H9 (cell line): Measurements from ENCODE around the gene CSRNP3. TPM values are rescaled to one million over a fixed set of nuclear protein-coding genes. Genes with fewer than 3 reads are reported as not detected.

Experiments
- DNase-seq: peaks from one replicate; pipeline ENCODE4 v3.0.0-alpha.2; 2017
- H2AFZ ChIP-seq: one replicate; pipeline ENCODE4 v1.6.1; 2013; ENCODE audit warnings: mild to moderate bottlenecking, low read length, control low read depth, moderate library complexity
- H2AK5ac ChIP-seq: 2 replicates; pipeline ENCODE4 v1.6.1; 2013; ENCODE audit warnings: low read length, control low read depth, mixed read lengths; ENCODE audit not compliant: insufficient read length
- H2BK120ac ChIP-seq: one replicate; pipeline ENCODE4 v1.6.1; 2013; ENCODE audit warnings: low read depth, mild to moderate bottlenecking, low read length, control low read depth, inconsistent platforms; ENCODE audit not compliant: poor library complexity, severe bottlenecking
- H2BK12ac ChIP-seq: 2 replicates; pipeline ENCODE4 v1.6.1; 2013; ENCODE audit warnings: low read length, control low read depth, mixed read lengths, low read depth; ENCODE audit not compliant: insufficient read length
- H2BK15ac ChIP-seq: 2 replicates; pipeline ENCODE4 v1.6.1; 2013; ENCODE audit warnings: low read depth, low read length, control low read depth
- H2BK20ac ChIP-seq: one replicate; pipeline ENCODE4 v1.6.1; 2013; ENCODE audit warnings: low read depth, mild to moderate bottlenecking, low read length, control low read depth, inconsistent platforms; ENCODE audit not compliant: poor library complexity, severe bottlenecking
- H2BK5ac ChIP-seq: 2 replicates; pipeline ENCODE4 v1.6.1; 2013; ENCODE audit warnings: low read length, control low read depth, mixed read lengths; ENCODE audit not compliant: insufficient read length
- H3K14ac ChIP-seq: 2 replicates; pipeline ENCODE4 v1.6.1; 2013; ENCODE audit warnings: low read length, control low read depth; ENCODE audit not compliant: insufficient read depth
- H3K18ac ChIP-seq: 2 replicates; pipeline ENCODE4 v1.6.1; 2013; ENCODE audit warnings: low read depth, mild to moderate bottlenecking, mixed read lengths, low read length, control low read depth; ENCODE audit not compliant: insufficient read length
- H3K23ac ChIP-seq: 2 replicates; pipeline ENCODE4 v1.6.1; 2013; ENCODE audit warnings: low read length, control low read depth, mixed read lengths, low read depth; ENCODE audit not compliant: insufficient read length
- H3K23me2 ChIP-seq: 2 replicates; pipeline ENCODE4 v1.6.1; 2013; ENCODE audit warnings: low read depth, mild to moderate bottlenecking, mixed read lengths, low read length, control low read depth; ENCODE audit not compliant: insufficient read length, poor library complexity, severe bottlenecking
- H3K27ac ChIP-seq: 2 replicates; pipeline ENCODE4 v1.5.1; 2013; ENCODE audit warnings: low read length, control low read depth, mixed read lengths, low read depth; ENCODE audit not compliant: insufficient read length
- H3K27me3 ChIP-seq: 2 replicates; pipeline ENCODE4 v1.6.1; 2013; ENCODE audit warnings: low read length, control low read depth, inconsistent platforms; ENCODE audit not compliant: insufficient read depth
- H3K4ac ChIP-seq: 2 replicates; pipeline ENCODE4 v1.6.1; 2013; ENCODE audit warnings: low read depth, mild to moderate bottlenecking, control low read depth, inconsistent platforms, low read length, moderate library complexity
- H3K4me1 ChIP-seq: 2 replicates; pipeline ENCODE4 v1.6.1; 2013; ENCODE audit warnings: low read length, control low read depth, inconsistent platforms; ENCODE audit not compliant: insufficient read depth
- H3K4me2 ChIP-seq: 2 replicates; pipeline ENCODE4 v1.6.1; 2013; ENCODE audit warnings: low read length, control low read depth, mixed read lengths; ENCODE audit not compliant: insufficient read length, insufficient read depth
- H3K56ac ChIP-seq: 2 replicates; pipeline ENCODE4 v1.6.1; 2013; ENCODE audit warnings: low read depth, mild to moderate bottlenecking, mixed read lengths, low read length, control low read depth; ENCODE audit not compliant: insufficient read length
- H3K79me1 ChIP-seq: 2 replicates; pipeline ENCODE4 v1.6.1; 2013; ENCODE audit warnings: low read depth, mild to moderate bottlenecking, moderate library complexity, low read length, control low read depth, inconsistent platforms; ENCODE audit not compliant: insufficient read depth, poor library complexity, severe bottlenecking
- H3K79me2 ChIP-seq: 2 replicates; pipeline ENCODE4 v1.6.1; 2013; ENCODE audit warnings: low read length, control low read depth, inconsistent platforms; ENCODE audit not compliant: insufficient read depth
- H3K9ac ChIP-seq: 2 replicates; pipeline ENCODE4 v1.6.1; 2013; ENCODE audit warnings: low read length, control low read depth, mixed read lengths; ENCODE audit not compliant: insufficient read length; ENCODE audit errors: extremely low read depth
- H3K9me3 ChIP-seq: one replicate; pipeline ENCODE4 v1.6.1; 2013; ENCODE audit warnings: low read depth, low read length, inconsistent platforms; ENCODE audit not compliant: control insufficient read depth
- H3T11ph ChIP-seq: one replicate; pipeline ENCODE4 v1.6.1; 2013; ENCODE audit warnings: mild to moderate bottlenecking, low read length, control low read depth, inconsistent platforms
- H4K20me1 ChIP-seq: one replicate; pipeline ENCODE4 v1.6.1; 2013; ENCODE audit not compliant: control insufficient read depth, insufficient read length, insufficient read depth
- H4K5ac ChIP-seq: 2 replicates; pipeline ENCODE4 v1.6.1; 2013; ENCODE audit warnings: low read depth, mild to moderate bottlenecking, mixed read lengths, low read length, control low read depth; ENCODE audit not compliant: insufficient read length
- H4K8ac ChIP-seq: replicated peaks from 2 replicates; pipeline ENCODE4 v1.6.1; 2013; ENCODE audit warnings: low read length, control low read depth, mixed read lengths, low read depth; ENCODE audit not compliant: insufficient read length
- H4K91ac ChIP-seq: 2 replicates; pipeline ENCODE4 v1.6.1; 2013; ENCODE audit warnings: low read depth, mild to moderate bottlenecking, moderate library complexity, mixed read lengths, low read length, control low read depth; ENCODE audit not compliant: insufficient read length
- H3K27ac Mint-ChIP-seq, 3 experiments: 2 replicates in 2 of 3; 3 replicates in 1 of 3; pipeline ENCODE4 v1.8.0; 2020 to 2021; ENCODE audit warnings: mixed read lengths in 3 of 3, mild to moderate bottlenecking in 1 of 3, moderate library complexity in 1 of 3
- H3K27me3 Mint-ChIP-seq: 2 replicates; pipeline ENCODE4 v1.8.0; 2021; ENCODE audit warnings: low read depth, mild to moderate bottlenecking, moderate library complexity, mixed read lengths
- H3K36me3 Mint-ChIP-seq, 3 experiments: 2 replicates in 2 of 3; 3 replicates in 1 of 3; pipeline ENCODE4 v1.8.0; 2020 to 2021; ENCODE audit warnings: low read depth in 3 of 3, mixed read lengths in 3 of 3; ENCODE audit not compliant: insufficient read depth in 1 of 3
- H3K4me1 Mint-ChIP-seq, 2 experiments: 2 replicates each; pipeline ENCODE4 v1.8.0; 2020; ENCODE audit warnings: mixed read lengths in 2 of 2
- H3K4me3 Mint-ChIP-seq, 2 experiments: 2 replicates in 1 of 2; 3 replicates in 1 of 2; pipeline ENCODE4 v1.8.0; 2020 to 2021; ENCODE audit warnings: mild to moderate bottlenecking in 2 of 2, mixed read lengths in 2 of 2, moderate library complexity in 1 of 2
- H3K9me3 Mint-ChIP-seq, 2 experiments: 2 replicates in 1 of 2; 3 replicates in 1 of 2; pipeline ENCODE4 v1.8.0; 2020; ENCODE audit warnings: mild to moderate bottlenecking in 2 of 2, mixed read lengths in 2 of 2, moderate library complexity in 1 of 2
- CTCF ChIP-seq: fragments of 200-600 bp; sonication (generic); conservative IDR thresholded peaks from 3 replicates; pipeline ENCODE4 v1.8.0; 2021; ENCODE audit warnings: antibody characterized with exemption, mild to moderate bottlenecking
- WGBS: extraction: QIAGEN DNeasy Blood & Tissue Kit; methylation state at CpG from one replicate; pipeline ENCODE4 v1.1.7; 2013; ENCODE audit warnings: missing lambda C conversion rate, low lambda C conversion rate, mixed read lengths; ENCODE audit not compliant: insufficient read length; ENCODE audit errors: extremely low coverage; 5-methylcytosine and 5-hydroxymethylcytosine counted together
- total RNA-seq: library from RNA; stranded (reverse); gene quantifications from 2 replicates; pipeline ENCODE4 v1.2.1, GENCODE V29; 2021

The CSRNP3 gene
- total RNA-seq, 1 experiment from 2014 or later: 3.6 TPM

- Histone ChIP-seq H3K23ac (no peak overlapping the region), H3T11ph (no peak overlapping the region), H3K4me2 (no peak overlapping the region), H3K56ac (no peak overlapping the region), H2AFZ (no peak overlapping the region), H2BK15ac (no peak overlapping the region), H3K14ac (no peak overlapping the region), H4K8ac (no peak overlapping the region), H3K4ac (no peak overlapping the region), H4K91ac (no peak overlapping the region), H3K18ac (no peak overlapping the region), H2AK5ac (no peak overlapping the region), H2BK20ac (no peak overlapping the region), H3K79me1 (no peaks in the 10 kb centered on the region), H3K9me3 (no peaks in the 10 kb centered on the region), H2BK5ac (no peak overlapping the region), H4K5ac (no peak overlapping the region), H2BK120ac (no peak overlapping the region), H3K27ac (no peak overlapping the region), H3K4me1 (peaks cover 2% of the 10 kb centered on the region; the same call in 1 of the 2 replicates), H3K23me2 (no peaks in the 10 kb centered on the region), H3K79me2 (no peaks in the 10 kb centered on the region), H3K9ac (no peak overlapping the region), H2BK12ac (no peak overlapping the region), H4K20me1 (no peaks in the 10 kb centered on the region), H3K27me3 (no peaks in the 10 kb centered on the region)
- Mint-ChIP-seq H3K27ac (no peak overlapping the region), H3K4me1 (peaks cover 0 to 3% of the 10 kb centered on the region in 2 experiments; a peak in 2 of 4 replicates), H3K27me3 (no peaks in the 10 kb centered on the region), H3K4me3 (no peak overlapping the region), H3K36me3 (no peaks in the 10 kb centered on the region), H3K9me3 (no peaks in the 10 kb centered on the region)
- WGBS: no CpG with 5 or more reads among the region's 3 CpGs
- TF ChIP-seq CTCF: no peak
- DNase-seq: no peak
Measured at GRCh38 chr2:165448406-165448805, 21.1 kb upstream of the CSRNP3 start.
